ENCODE data around the gene SLC46A2. TPM values are rescaled to one million over a fixed set of nuclear protein-coding genes. Genes with fewer than 3 reads are reported as not detected.

Gene SLC46A2
- total RNA-seq, 3 donors from 2014 or later (not counting 1 experiment from before 2014, with no cell fraction given) = 0.18 to 0.64 (median 0.23) TPM

DNA sequence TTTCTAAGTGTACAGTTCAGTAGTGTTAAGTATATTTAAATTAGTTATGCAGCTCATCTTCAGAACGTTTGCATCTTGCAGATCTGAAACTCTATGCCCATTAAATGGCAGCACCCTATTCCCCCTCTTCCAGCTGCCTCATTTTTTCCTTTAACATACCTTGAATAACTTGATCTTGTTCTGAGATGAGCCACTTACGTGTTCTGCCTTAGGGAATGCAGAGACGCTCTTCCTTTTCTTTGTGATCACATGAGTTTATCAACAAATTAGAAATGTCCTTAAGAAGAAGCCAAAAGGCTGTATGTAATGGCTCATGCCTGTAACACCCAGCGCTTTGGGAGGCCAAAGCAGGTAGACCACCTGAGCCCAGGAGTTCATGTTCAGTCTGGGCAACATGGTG lies 57.6 kb downstream of the SLC46A2 start:
- TF ChIP-seq, protein P1, sequence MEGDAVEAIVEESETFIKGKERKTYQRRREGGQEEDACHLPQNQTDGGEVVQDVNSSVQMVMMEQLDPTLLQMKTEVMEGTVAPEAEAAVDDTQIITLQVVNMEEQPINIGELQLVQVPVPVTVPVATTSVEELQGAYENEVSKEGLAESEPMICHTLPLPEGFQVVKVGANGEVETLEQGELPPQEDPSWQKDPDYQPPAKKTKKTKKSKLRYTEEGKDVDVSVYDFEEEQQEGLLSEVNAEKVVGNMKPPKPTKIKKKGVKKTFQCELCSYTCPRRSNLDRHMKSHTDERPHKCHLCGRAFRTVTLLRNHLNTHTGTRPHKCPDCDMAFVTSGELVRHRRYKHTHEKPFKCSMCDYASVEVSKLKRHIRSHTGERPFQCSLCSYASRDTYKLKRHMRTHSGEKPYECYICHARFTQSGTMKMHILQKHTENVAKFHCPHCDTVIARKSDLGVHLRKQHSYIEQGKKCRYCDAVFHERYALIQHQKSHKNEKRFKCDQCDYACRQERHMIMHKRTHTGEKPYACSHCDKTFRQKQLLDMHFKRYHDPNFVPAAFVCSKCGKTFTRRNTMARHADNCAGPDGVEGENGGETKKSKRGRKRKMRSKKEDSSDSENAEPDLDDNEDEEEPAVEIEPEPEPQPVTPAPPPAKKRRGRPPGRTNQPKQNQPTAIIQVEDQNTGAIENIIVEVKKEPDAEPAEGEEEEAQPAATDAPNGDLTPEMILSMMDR (IDR thresholded peaks at IDR 0.05) = no peak
- Histone ChIP-seq H3K27me3 (ENCODE audit: control insufficient read depth, insufficient read depth, low read length) (no peaks in the 10 kb centered on the region), H3K36me3 (ENCODE audit: control insufficient read depth, insufficient read depth, low read length) (peaks cover 5% of the 10 kb centered on the region), H3K4me1 (ENCODE audit: control insufficient read depth, insufficient read depth, low read length) (no peaks in the 10 kb centered on the region), H3K9me3 (ENCODE audit: control insufficient read depth, insufficient read depth, low read length) (no peaks in the 10 kb centered on the region), H3K27ac (ENCODE audit: low read length) (no peak overlapping the region), H3K4me3 (ENCODE audit: low read length) (no peak overlapping the region)
- H3K27ac Mint-ChIP-seq = no peak overlapping the region
- DNase-seq = no peak
- no peaks in the 10 kb centered on the region for H3K27me3 Mint-ChIP-seq (ENCODE audit: low read depth in 2 of 2)
- peaks cover 0 to 3% of the 10 kb centered on the region in 2 donors for H3K4me1 Mint-ChIP-seq
- H3K9me3 Mint-ChIP-seq = no peaks in the 10 kb centered on the region
- peaks cover 2% of the 10 kb centered on the region for H3K36me3 Mint-ChIP-seq
- H3K4me3 Mint-ChIP-seq = no peak overlapping the region
- ATAC-seq = no peak
- intact Hi-C loops (cut with micrococcal nuclease) = no loop called here
- 94% methylated on average over 4 of the region's 4 CpGs for WGBS (ENCODE audit: insufficient coverage)

DNA sequence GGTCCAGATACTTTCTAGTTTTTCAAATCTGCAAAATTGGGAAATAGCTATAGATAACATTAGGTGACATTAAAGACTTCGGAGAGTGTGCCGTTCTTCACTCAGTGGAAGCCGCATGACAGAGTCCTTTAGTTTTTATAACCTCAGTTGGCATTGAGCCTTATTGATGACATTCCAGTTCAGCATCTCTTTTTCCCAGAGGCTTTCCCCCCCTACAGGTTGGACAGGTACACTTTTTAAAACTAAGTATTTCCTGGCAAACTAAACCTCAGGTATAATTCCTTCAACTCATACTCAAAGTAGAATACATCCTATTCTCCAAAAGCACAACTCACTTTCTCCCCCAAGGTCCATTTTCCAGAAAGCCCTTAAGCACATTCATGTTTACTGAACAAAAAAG lies 58.7 kb downstream of the SLC46A2 start:
- Mint-ChIP-seq H3K4me3 (no peak overlapping the region), H3K4me1 (peaks cover 0 to 3% of the 10 kb centered on the region in 2 donors), H3K27ac (no peak overlapping the region), H3K9me3 (no peaks in the 10 kb centered on the region), H3K27me3 (ENCODE audit: low read depth in 2 of 2) (no peaks in the 10 kb centered on the region), H3K36me3 (no peaks in the 10 kb centered on the region)
- ATAC-seq (no peak), DNase-seq (no peak)
- intact Hi-C loops (cut with micrococcal nuclease) = no loop called here
- Histone ChIP-seq H3K27ac (ENCODE audit: low read length) (no peak overlapping the region), H3K4me3 (ENCODE audit: low read length) (no peak overlapping the region), H3K36me3 (ENCODE audit: control insufficient read depth, insufficient read depth, low read length) (peaks cover 5% of the 10 kb centered on the region), H3K4me1 (ENCODE audit: control insufficient read depth, insufficient read depth, low read length) (no peaks in the 10 kb centered on the region), H3K9me3 (ENCODE audit: control insufficient read depth, insufficient read depth, low read length) (no peaks in the 10 kb centered on the region), H3K27me3 (ENCODE audit: control insufficient read depth, insufficient read depth, low read length) (no peaks in the 10 kb centered on the region)
- TF ChIP-seq, protein P1 (IDR thresholded peaks at IDR 0.05) = no peak
- WGBS (ENCODE audit: insufficient coverage) = 88% methylated on average over 3 of the region's 3 CpGs

DNA sequence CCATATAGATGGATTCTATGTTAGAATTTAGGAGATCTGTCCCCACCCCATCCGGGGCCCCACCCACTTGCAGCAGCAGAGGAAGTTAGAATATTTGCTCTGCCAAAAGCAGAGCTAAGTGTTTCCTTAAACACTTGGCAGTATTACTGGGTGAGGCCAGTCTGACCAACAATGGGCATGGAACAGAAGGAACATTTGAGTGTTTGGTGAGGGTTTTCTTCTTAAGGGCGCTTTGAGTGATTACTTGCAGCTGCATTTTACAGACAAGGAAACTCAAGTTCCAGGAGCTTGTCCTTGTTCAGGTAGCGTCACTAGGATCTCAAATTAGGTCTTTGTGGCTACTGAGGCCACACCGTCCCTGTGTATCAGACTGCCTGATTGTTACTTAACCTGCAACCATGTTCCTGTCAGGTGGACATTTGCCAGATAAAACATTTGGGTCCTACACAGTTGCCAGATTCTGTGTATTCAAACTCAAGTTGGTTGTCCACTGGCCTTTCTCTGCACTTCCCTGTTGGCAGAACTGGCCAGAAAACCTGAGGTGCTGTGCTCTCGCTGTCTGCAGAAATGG lies 59.3 kb downstream of the SLC46A2 start:
- 54% methylated on average over 5 of the region's 5 CpGs for WGBS (ENCODE audit: insufficient coverage)

More for the DNA sequence above, 59.3 kb downstream of the SLC46A2 start:
- H3K27me3 Mint-ChIP-seq (ENCODE audit: low read depth in 2 of 2) = no peaks in the 10 kb centered on the region
- Histone ChIP-seq H3K4me3 (ENCODE audit: low read length) (no peak overlapping the region), H3K27ac (ENCODE audit: low read length) (no peak overlapping the region), H3K36me3 (ENCODE audit: control insufficient read depth, insufficient read depth, low read length) (peaks cover 5% of the 10 kb centered on the region), H3K4me1 (ENCODE audit: control insufficient read depth, insufficient read depth, low read length) (no peaks in the 10 kb centered on the region), H3K27me3 (ENCODE audit: control insufficient read depth, insufficient read depth, low read length) (no peaks in the 10 kb centered on the region), H3K9me3 (ENCODE audit: control insufficient read depth, insufficient read depth, low read length) (no peaks in the 10 kb centered on the region)
- H3K9me3 Mint-ChIP-seq = no peaks in the 10 kb centered on the region
- intact Hi-C loops (cut with micrococcal nuclease) = no loop called here
- ATAC-seq (no peak), DNase-seq (no peak)
- no peak overlapping the region for H3K27ac Mint-ChIP-seq
- no peak overlapping the region for H3K4me3 Mint-ChIP-seq
- TF ChIP-seq, protein P1 (IDR thresholded peaks at IDR 0.05) = no peak
- H3K4me1 Mint-ChIP-seq = peaks cover 0 to 3% of the 10 kb centered on the region in 2 donors
- no peaks in the 10 kb centered on the region for H3K36me3 Mint-ChIP-seq

Other genes with a start within 250 kb of the SLC46A2 start
- 10 to 100 TPM in 2 of 3 donors, 1 to 10 TPM in 1; 9.9 to 16.7 (median 16.4) TPM for gene INIP, start 172.8 kb downstream of the SLC46A2 start, total RNA-seq
- 10 to 100 TPM in 1 of 3 donors, 1 to 10 TPM in 2; 8.5 to 10.5 (median 9.3) TPM for gene SNX30, start 140.1 kb downstream of the SLC46A2 start, total RNA-seq
- gene ZNF883, start 121.3 kb upstream of the SLC46A2 start, total RNA-seq = 1 to 10 TPM in 1 of 3 donors, under 1 TPM in 2; 0.95 to 1.4 (median 0.97) TPM
- gene ZFP37, start 165.8 kb upstream of the SLC46A2 start, total RNA-seq = 1 to 10 TPM in 2 of 3 donors, under 1 TPM in 1; 0.89 to 1.7 (median 1.3) TPM

All from natural killer cell (primary cell).